ENCODE measurements around the gene FBXO28.
"Not testable (repeated sequence)": the region's sequence is repeated elsewhere in the genome, so short reads cannot be mapped to it uniquely, and the experiment has no call there.

FBXO28 gene

DNA sequence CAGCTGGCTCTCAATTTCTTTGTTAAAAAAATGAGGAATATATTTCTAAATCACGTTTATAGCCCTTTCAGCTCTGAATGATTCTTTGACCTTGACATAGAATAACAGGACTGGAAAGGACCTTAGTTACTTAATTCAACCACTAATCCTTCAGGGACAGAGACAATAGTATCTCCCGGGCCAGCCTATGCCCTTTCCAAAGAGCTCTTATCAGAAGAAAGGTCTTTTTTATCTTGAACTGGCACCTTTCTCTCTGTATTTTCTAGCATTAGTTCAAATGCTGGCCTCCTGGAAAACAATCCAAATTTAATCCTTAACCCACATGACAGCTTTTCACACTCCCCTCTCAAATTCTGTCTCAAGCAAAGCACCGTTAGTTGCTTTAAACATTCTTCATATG, 44.8 kb upstream of the FBXO28 start:
- TF ChIP-seq CTCF (IDR thresholded peaks at IDR 0.05; ENCODE audit: low read depth, low read length): no peak
- DNase-seq (ENCODE audit: extremely low read depth, low read depth): no peak

- TF ChIP-seq CTCF (IDR thresholded peaks at IDR 0.05; ENCODE audit: low read depth, low read length): no peak
- DNase-seq (ENCODE audit: extremely low read depth, low read depth): no peak
These were observed 43.4 kb upstream of the FBXO28 start for GRCh38 chr1:224070521-224070920.

DNA sequence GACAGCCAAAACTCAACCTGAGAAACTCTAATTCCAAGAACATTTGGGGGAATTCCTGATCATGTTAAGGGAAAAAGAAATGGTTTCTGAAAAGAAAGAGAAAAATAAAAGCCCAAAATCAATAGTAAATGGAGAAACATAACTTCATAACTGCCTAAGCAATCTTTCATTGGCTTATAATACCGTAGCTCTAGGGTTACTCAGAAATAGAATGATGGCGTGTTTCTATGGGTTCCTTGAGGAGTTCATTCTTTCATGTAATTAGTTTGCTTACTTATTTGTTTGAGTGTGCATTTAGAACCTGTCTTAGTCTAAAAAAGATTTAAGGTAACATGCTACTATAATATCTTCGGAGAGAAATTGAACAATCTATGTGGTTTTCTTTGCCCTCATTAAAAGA, 37.5 kb upstream of the FBXO28 start:
- DNase-seq (ENCODE audit: extremely low read depth, low read depth): no peak
- no peak for TF ChIP-seq CTCF (IDR thresholded peaks at IDR 0.05; ENCODE audit: low read depth, low read length)

GRCh38 chr1:224079644-224080043, 34.3 kb upstream of the FBXO28 start:
- not testable (repeated sequence) for DNase-seq (ENCODE audit: extremely low read depth, low read depth)

GRCh38 chr1:224080115-224080774, 33.7 kb upstream of the FBXO28 start:
- no peak for TF ChIP-seq CTCF (IDR thresholded peaks at IDR 0.05; ENCODE audit: low read depth, low read length)
- no peak for DNase-seq (ENCODE audit: extremely low read depth, low read depth)

- no peak for DNase-seq (ENCODE audit: extremely low read depth, low read depth)
- no peak for TF ChIP-seq CTCF (IDR thresholded peaks at IDR 0.05; ENCODE audit: low read depth, low read length)
These were observed 32.3 kb upstream of the FBXO28 start for GRCh38 chr1:224081604-224082003.

DNA sequence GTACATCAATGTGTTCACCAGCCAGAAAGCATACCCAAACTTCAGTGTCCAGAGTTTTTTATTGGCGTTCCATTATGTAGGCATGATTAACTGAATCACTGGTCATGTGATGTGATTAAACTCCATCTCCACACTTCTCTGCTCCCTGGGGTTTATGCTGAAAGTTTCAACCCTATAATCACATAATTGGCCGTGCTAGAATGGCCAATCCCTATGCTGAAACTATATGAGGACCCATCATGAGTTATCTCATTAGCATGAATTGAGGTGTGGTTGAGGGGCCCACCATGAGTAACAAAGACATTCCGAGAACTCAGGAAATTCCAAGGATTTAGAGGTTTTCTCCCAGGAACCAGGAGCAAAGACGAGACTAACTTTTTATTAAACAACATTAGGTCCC, 31.8 kb upstream of the FBXO28 start:
- no peak for TF ChIP-seq CTCF (IDR thresholded peaks at IDR 0.05; ENCODE audit: low read depth, low read length)
- no peak for DNase-seq (ENCODE audit: extremely low read depth, low read depth)

DNA sequence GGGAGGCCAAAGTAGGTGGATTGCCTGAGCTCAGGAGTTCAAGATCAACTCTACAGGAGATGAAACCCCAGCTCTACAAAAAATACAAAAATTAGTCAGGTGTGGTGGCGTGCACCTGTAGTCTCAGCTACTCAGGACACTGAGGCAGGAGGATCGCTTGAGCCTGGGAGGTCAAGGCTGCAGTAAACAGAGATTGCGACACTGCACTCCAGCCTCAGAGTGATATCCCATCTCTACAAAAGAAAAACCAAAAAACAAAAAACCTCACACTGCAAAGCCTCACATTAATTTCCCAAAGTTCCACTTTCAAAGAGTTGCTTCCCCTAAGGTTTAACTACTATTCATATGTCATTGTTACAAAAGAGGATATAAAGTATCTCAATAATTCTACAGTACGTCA, 29.0 kb upstream of the FBXO28 start:
- no peak for TF ChIP-seq CTCF (IDR thresholded peaks at IDR 0.05; ENCODE audit: low read depth, low read length)
- no peak for DNase-seq (ENCODE audit: extremely low read depth, low read depth)

Measured in AG09319 (cell line).